H1 (cell line): ENCODE measurements around the gene SHH. TPM values are rescaled to one million over a fixed set of nuclear protein-coding genes. Genes with fewer than 3 reads are reported as not detected.

ENCODE experiments used
- CTCF ChIA-PET: fragments of 300-600 bp; sonication (Branson Sonifier 250); formaldehyde crosslinking; loops from one replicate; lab custom pipeline; 2021; ENCODE audit not compliant: partially characterized antibody; lab: Charles Lee
- POLR2A ChIA-PET: fragments of 300-600 bp; sonication (Branson Sonifier 250); formaldehyde crosslinking; loops from one replicate; lab custom pipeline; 2021; ENCODE audit warnings: inconsistent platforms; ENCODE audit not compliant: partially characterized antibody; lab: Charles Lee
- DNase-seq, 2 experiments: peaks; one replicate each; pipeline versions ENCODE4 v3.0.0 to v3.0.0-alpha.2; 2010 to 2022; ENCODE audit warnings: low spot score in 2 of 2, low read depth in 1 of 2, mixed read lengths in 1 of 2
- FAIRE-seq: peaks from 2 replicates; lab custom pipeline; 2011; peaks lifted over from hg19 to GRCh38; lab: Jason Lieb, UNC
- H2AFZ ChIP-seq: 2 replicates; pipeline ENCODE4 v1.8.1; 2012; ENCODE audit warnings: low read length, inconsistent platforms
- H2AK5ac ChIP-seq: 2 replicates; pipeline ENCODE4 v1.6.1; 2013; ENCODE audit warnings: low read depth, low read length
- H2BK120ac ChIP-seq: replicated peaks from 2 replicates; pipeline ENCODE3; 2013; ENCODE audit warnings: low read depth, low read length, inconsistent platforms
- H2BK12ac ChIP-seq: 2 replicates; pipeline ENCODE4 v1.6.1; 2013; ENCODE audit warnings: low read depth, low read length
- H2BK15ac ChIP-seq: 2 replicates; pipeline ENCODE4 v1.6.1; 2013; ENCODE audit warnings: low read length
- H2BK20ac ChIP-seq: 2 replicates; pipeline ENCODE4 v1.6.1; 2013; ENCODE audit warnings: low read length
- H2BK5ac ChIP-seq: 2 replicates; pipeline ENCODE4 v1.6.1; 2013; ENCODE audit warnings: low read depth, low read length
- H3K14ac ChIP-seq: 2 replicates; pipeline ENCODE4 v1.6.1; 2013; ENCODE audit warnings: inconsistent platforms; ENCODE audit not compliant: insufficient read length
- H3K18ac ChIP-seq: 2 replicates; pipeline ENCODE4 v1.6.1; 2013; ENCODE audit warnings: low read length; ENCODE audit errors: extremely low read depth
- H3K23ac ChIP-seq: 2 replicates; pipeline ENCODE4 v1.6.1; 2013; ENCODE audit warnings: inconsistent platforms; ENCODE audit not compliant: insufficient read length
- H3K23me2 ChIP-seq: 2 replicates; pipeline ENCODE4 v1.6.1; 2013; ENCODE audit warnings: low read depth, low read length
- H3K27ac ChIP-seq: 2 replicates; pipeline ENCODE4 v1.6.1; 2011; ENCODE audit warnings: low read depth, low read length, inconsistent platforms
- H3K27me3 ChIP-seq, 4 experiments: replicated peaks in 1 of 4; 1 replicate in 1 of 4; 2 replicates in 3 of 4; pipeline versions ENCODE4 v1.6.1 to v1.8.1; 2011 to 2013; ENCODE audit warnings: low read length in 3 of 4, mild to moderate bottlenecking in 3 of 4, inconsistent platforms in 2 of 4, mixed read lengths in 2 of 4, moderate library complexity in 1 of 4; ENCODE audit not compliant: control insufficient read depth in 3 of 4, insufficient read depth in 3 of 4; ENCODE audit errors: extremely low read depth in 1 of 4
- H3K36me3 ChIP-seq, 4 experiments: 2 replicates each; pipeline versions ENCODE4 v1.6.1 to v1.8.1; 2011 to 2013; ENCODE audit warnings: mild to moderate bottlenecking in 4 of 4, low read length in 3 of 4, moderate library complexity in 2 of 4, control low read depth in 1 of 4, inconsistent platforms in 1 of 4; ENCODE audit not compliant: insufficient read depth in 4 of 4, control insufficient read depth in 2 of 4
- H3K4ac ChIP-seq: replicated peaks from 2 replicates; pipeline ENCODE3; 2013; ENCODE audit warnings: low read length, low read depth, mixed read lengths, inconsistent platforms; ENCODE audit not compliant: insufficient read length
- H3K4me1 ChIP-seq, 4 experiments: replicated peaks in 1 of 4; 1 replicate in 1 of 4; 2 replicates in 3 of 4; pipeline versions ENCODE4 v1.6.1 to v1.8.1; 2011 to 2013; ENCODE audit warnings: low read length in 3 of 4, inconsistent platforms in 2 of 4, mixed read lengths in 1 of 4; ENCODE audit not compliant: insufficient read depth in 4 of 4, control insufficient read depth in 3 of 4
- H3K4me2 ChIP-seq, 2 experiments: 2 replicates each; pipeline versions ENCODE4 v1.6.1 to v1.8.1; 2011 to 2013; ENCODE audit warnings: low read depth in 2 of 2, low read length in 2 of 2, control low read depth in 1 of 2, inconsistent platforms in 1 of 2, mild to moderate bottlenecking in 1 of 2; ENCODE audit not compliant: insufficient read depth in 1 of 2
- H3K4me3 ChIP-seq, 4 experiments: fragments of 200-600, 300-600 bp in 1 of 4; sonication (generic), shearing (Covaris generic), sonication (Bioruptor Twin) in 1 of 4; 2 replicates each; pipeline versions ENCODE4 v1.5.1 to v1.8.1; 2011 to 2016; ENCODE audit warnings: low read length in 4 of 4, low read depth in 3 of 4, control low read depth in 2 of 4, inconsistent platforms in 2 of 4, mild to moderate bottlenecking in 2 of 4, mixed read lengths in 1 of 4, moderate library complexity in 1 of 4; ENCODE audit not compliant: insufficient read depth in 2 of 4; ENCODE audit errors: extremely low read depth in 1 of 4
- H3K56ac ChIP-seq: replicated peaks from 2 replicates; pipeline ENCODE3; 2013; ENCODE audit warnings: low read depth, mild to moderate bottlenecking, mixed read lengths, low read length, inconsistent platforms; ENCODE audit not compliant: insufficient read length
- H3K79me1 ChIP-seq: 2 replicates; pipeline ENCODE4 v1.6.1; 2013; ENCODE audit warnings: low read depth, low read length, control low read depth
- H3K79me2 ChIP-seq, 2 experiments: 2 replicates each; pipeline versions ENCODE4 v1.6.1 to v1.8.1; 2012 to 2013; ENCODE audit warnings: low read length in 2 of 2, mild to moderate bottlenecking in 2 of 2, inconsistent platforms in 1 of 2; ENCODE audit not compliant: insufficient read depth in 2 of 2, control insufficient read depth in 1 of 2
- H3K9ac ChIP-seq, 4 experiments: replicated peaks in 1 of 4; 1 replicate in 1 of 4; 2 replicates in 3 of 4; pipeline versions ENCODE4 v1.6.1 to v1.8.1; 2011 to 2013; ENCODE audit warnings: low read depth in 3 of 4, low read length in 3 of 4, control low read depth in 2 of 4, mild to moderate bottlenecking in 2 of 4, moderate library complexity in 2 of 4, inconsistent platforms in 1 of 4; ENCODE audit errors: extremely low read depth in 1 of 4
- H3K9me3 ChIP-seq, 2 experiments: 2 replicates each; pipeline versions ENCODE4 v1.6.1 to v1.8.1; 2012 to 2013; ENCODE audit warnings: mild to moderate bottlenecking in 2 of 2, moderate library complexity in 2 of 2, control low read depth in 1 of 2, inconsistent platforms in 1 of 2, low read depth in 1 of 2, low read length in 1 of 2, mixed read lengths in 1 of 2; ENCODE audit not compliant: insufficient read depth in 2 of 2
- H4K20me1 ChIP-seq, 2 experiments: replicated peaks in 1 of 2; 2 replicates each; pipeline versions ENCODE3 to v1.8.1; 2011 to 2013; ENCODE audit warnings: inconsistent platforms in 2 of 2, low read length in 2 of 2, mild to moderate bottlenecking in 1 of 2; ENCODE audit not compliant: insufficient read depth in 2 of 2, control insufficient read depth in 1 of 2
- H4K5ac ChIP-seq: 2 replicates; pipeline ENCODE4 v1.6.1; 2013; ENCODE audit warnings: low read length, low read depth, mixed read lengths, inconsistent platforms; ENCODE audit not compliant: insufficient read length
- H4K8ac ChIP-seq: 2 replicates; pipeline ENCODE4 v1.8.0; 2013; ENCODE audit warnings: mild to moderate bottlenecking, moderate library complexity, low read length, inconsistent platforms; ENCODE audit not compliant: insufficient read depth; ENCODE audit errors: extremely low read depth
- H4K91ac ChIP-seq: replicated peaks from 2 replicates; pipeline ENCODE3; 2013; ENCODE audit warnings: low read length, mixed read lengths, inconsistent platforms; ENCODE audit not compliant: insufficient read length
- CHD1 ChIP-seq: IDR thresholded peaks from 2 replicates; pipeline ENCODE4 v1.6.1; 2012; ENCODE audit warnings: low read depth, low read length, improper control_type of control experiment
- FOSL1 ChIP-seq: IDR thresholded peaks from 2 replicates; pipeline ENCODE4 v1.6.1; 2011; ENCODE audit warnings: mild to moderate bottlenecking, low read depth, low read length, moderate library complexity; ENCODE audit not compliant: insufficient read depth
- KDM4A ChIP-seq: IDR thresholded peaks from one replicate; pipeline ENCODE4 v1.7.1; 2012; ENCODE audit warnings: low read depth, mild to moderate bottlenecking, moderate library complexity, low read length, inconsistent platforms; ENCODE audit not compliant: severe bottlenecking
- POLR2AphosphoS5 ChIP-seq: IDR thresholded peaks from 2 replicates; pipeline ENCODE4 v1.6.1; 2011; ENCODE audit warnings: low read depth, low read length
- TAF1 ChIP-seq: IDR thresholded peaks from 2 replicates; pipeline ENCODE4 v1.6.1; 2011; ENCODE audit warnings: mild to moderate bottlenecking, low read depth, low read length
- WGBS, 2 experiments: shearing (Covaris generic) in 1 of 2; methylation state at CpG; one replicate each; pipeline versions ENCODE4 v1.1.6 to v1.1.7; 2013 to 2015; ENCODE audit warnings: low lambda C conversion rate in 2 of 2, mixed read lengths in 2 of 2, inconsistent platforms in 1 of 2, low coverage in 1 of 2, missing lambda C conversion rate in 1 of 2; ENCODE audit not compliant: insufficient replicate concordance in 2 of 2, insufficient coverage in 1 of 2, insufficient read length in 1 of 2; ENCODE audit errors: extremely low coverage in 1 of 2, missing lambda C conversion rate in 1 of 2; 5-methylcytosine and 5-hydroxymethylcytosine counted together
- polyA plus RNA-seq, 7 experiments: library from polyadenylated mRNA; depleted of rRNA in 3 of 7; stranded (reverse) in 5 of 7; unstranded in 2 of 7; fragments of >200 nt in 5 of 7; fragments of 200-250 nt in 2 of 7; gene quantifications; 1 replicate in 5 of 7; 2 replicates in 1 of 7; 4 replicates in 1 of 7; pipeline versions ENCODE4 v1.2.1 to v1.2.3, GENCODE V29; 2011 to 2013; ENCODE audit warnings: missing spikeins in 2 of 7, mixed read lengths in 2 of 7
- total RNA-seq: library from RNA; stranded (reverse); fragmentation: NEBNext Ultra II Directional; extraction: Animal tissue kit (Norgen Biotek cat#: 25700); gene quantifications from 2 replicates; pipeline ENCODE4 v1.2.1, GENCODE V29; 2021

Gene SHH
- total and polyA plus RNA-seq, 2 of the 8 experiments (the other 6 are each of a cell fraction or from before 2014, with no cell fraction given), result not detected

GRCh38 chr7:155858521-155859061 is 46.3 kb upstream of the SHH start:
- no peak for FAIRE-seq
- H3K14ac ChIP-seq, result no peak overlapping the region
- POLR2A ChIA-PET, result no interaction called here
- TF ChIP-seq FOSL1 (no peak), POLR2AphosphoS5 (no peak), TAF1 (no peak), CHD1 (no peak), KDM4A (no peak)

More at GRCh38 chr7:155858521-155859061, 46.3 kb upstream of the SHH start:
- no peak overlapping the region for H3K9ac ChIP-seq
- no peak overlapping the region for H3K27ac ChIP-seq
- no peak overlapping the region for H2AFZ ChIP-seq
- no peaks in the 10 kb centered on the region; a peak in 2 of 8 replicates for H3K36me3 ChIP-seq
- no peak overlapping the region for H2BK5ac ChIP-seq
- no peak overlapping the region for H3K4me3 ChIP-seq
- H3K79me1 ChIP-seq, result no peaks in the 10 kb centered on the region
- peak overlapping the region; percentile 33 for H3K23ac ChIP-seq
- H2BK20ac ChIP-seq, result no peak overlapping the region
- DNase-seq, result no peak
- no peaks in the 10 kb centered on the region for H3K79me2 ChIP-seq
- H3K4me1 ChIP-seq, result no peaks in the 10 kb centered on the region
- no peak overlapping the region for H2AK5ac ChIP-seq
- CTCF ChIA-PET, result interaction anchor here (1.0 kb wide), 1 partner anchor 59 kb away, joined by 3 read pairs; no protein-coding TSS in a partner anchor
- 85% methylated on average over 3 of the region's 3 CpGs; no CpG with 5 or more reads in 1 of the 2 experiments for whole genome bisulfite sequencing, 2 experiments
- peak overlapping the region; percentile 65 for H3K4ac ChIP-seq
- no peak overlapping the region for H4K91ac ChIP-seq
- no peak overlapping the region for H2BK15ac ChIP-seq
- peaks cover 0 to 3% of the 10 kb centered on the region in 2 experiments for H4K20me1 ChIP-seq
- H4K5ac ChIP-seq, result no peak overlapping the region
- H3K23me2 ChIP-seq, result 0 out of 2 replicates have a peak, but pooled peaks cover 2% of the 10 kb centered on the region
- no peak overlapping the region for H3K4me2 ChIP-seq
- H2BK120ac ChIP-seq, result no peak overlapping the region
- no peak overlapping the region for H3K18ac ChIP-seq
- H2BK12ac ChIP-seq, result no peak overlapping the region
- no peaks in the 10 kb centered on the region for H3K27me3 ChIP-seq
- no peak overlapping the region for H4K8ac ChIP-seq
- no peaks in the 10 kb centered on the region for H3K9me3 ChIP-seq
- H3K56ac ChIP-seq, result peak overlapping the region; percentile 28
